GM12878 (cell line): Measurements from ENCODE around the gene SYCN. TPM values are rescaled to one million over a fixed set of nuclear protein-coding genes. Genes with fewer than 3 reads are reported as not detected.

Experiments
- ATAC-seq: fragments of 200-7000 bp; cut with Tn5 transposase; 3 replicates; pipeline ENCODE4 v1.9.1; 2020; ENCODE audit warnings: mild to moderate bottlenecking, moderate library complexity
- BruUV-seq: library from RNA; stranded (reverse); fragments of 400-500 nt; replicated peaks from 2 replicates; lab custom pipeline; 2021; lab: Mats Ljungman, UMichigan
- CTCF ChIA-PET: fragments of 300-600 bp; sonication (Branson Sonifier 250); formaldehyde crosslinking; extraction: SDS; loops from one replicate; lab custom pipeline; 2021; ENCODE audit warnings: inconsistent platforms; lab: Yijun Ruan, JAX
- POLR2A ChIA-PET: fragments of 350-600 bp; formaldehyde crosslinking; extraction: SDS; loops from one replicate; lab custom pipeline; 2021; ENCODE audit warnings: inconsistent platforms; lab: Charles Lee
- RAD21 ChIA-PET: fragments of 300-600 bp; sonication (Branson Sonifier 250); formaldehyde crosslinking; loops from one replicate; lab custom pipeline; 2023; ENCODE audit warnings: antibody characterized with exemption; ENCODE audit not compliant: unreplicated experiment; lab: Charles Lee
- SMC1A ChIA-PET: fragments of 300-600 bp; sonication (Branson Sonifier 250); formaldehyde crosslinking; loops from one replicate; lab custom pipeline; 2023; ENCODE audit not compliant: unreplicated experiment, uncharacterized antibody; lab: Charles Lee
- DNase-seq: peaks from one replicate; pipeline ENCODE4 v3.0.0-alpha.2; 2011; ENCODE audit warnings: low read depth, low spot score
- FAIRE-seq: peaks from 3 replicates; lab custom pipeline; 2011; peaks lifted over from hg19 to GRCh38; lab: Jason Lieb, UNC
- H2AFZ ChIP-seq: 2 replicates; pipeline ENCODE4 v1.6.0; 2011; ENCODE audit warnings: low read depth, low read length, control low read depth; ENCODE audit not compliant: control insufficient read depth
- H3K27ac ChIP-seq: 2 replicates; pipeline ENCODE4 v1.5.1; 2011; ENCODE audit warnings: control low read depth; ENCODE audit not compliant: control insufficient read depth, insufficient read depth
- H3K27me3 ChIP-seq, 2 experiments: replicated peaks in 1 of 2; 2 replicates each; pipeline versions ENCODE4 v1.6.0 to v1.6.1; 2011; ENCODE audit warnings: low read length in 1 of 2; ENCODE audit not compliant: control insufficient read depth in 2 of 2, insufficient read depth in 2 of 2
- H3K36me3 ChIP-seq, 2 experiments: 2 replicates each; pipeline ENCODE4 v1.5.1; 2011; ENCODE audit warnings: low read length in 1 of 2; ENCODE audit not compliant: control insufficient read depth in 2 of 2, insufficient read depth in 2 of 2
- H3K4me1 ChIP-seq: 2 replicates; pipeline ENCODE4 v1.6.1; 2011; ENCODE audit warnings: mild to moderate bottlenecking, low read length, moderate library complexity, mixed read lengths; ENCODE audit not compliant: control insufficient read depth, insufficient read depth
- H3K4me2 ChIP-seq: 2 replicates; pipeline ENCODE4 v1.6.0; 2011; ENCODE audit warnings: control low read depth; ENCODE audit not compliant: control insufficient read depth, insufficient read depth
- H3K4me3 ChIP-seq: fragments of 200-600 bp; sonication (generic); 2 replicates; pipeline ENCODE4 v1.5.1; 2016
- H3K79me2 ChIP-seq: 2 replicates; pipeline ENCODE4 v1.6.0; 2011; ENCODE audit warnings: low read length; ENCODE audit not compliant: control insufficient read depth, insufficient read depth
- H3K9ac ChIP-seq: 2 replicates; pipeline ENCODE4 v1.8.0; 2011; ENCODE audit warnings: low read length, control low read depth, mixed read lengths; ENCODE audit not compliant: control insufficient read depth, insufficient read depth
- H3K9me3 ChIP-seq: replicated peaks from 3 replicates; pipeline ENCODE4 v1.5.1; 2011; ENCODE audit warnings: mild to moderate bottlenecking, low read length; ENCODE audit not compliant: control insufficient read depth, insufficient read depth
- H4K20me1 ChIP-seq: 2 replicates; pipeline ENCODE4 v1.6.0; 2011; ENCODE audit not compliant: control insufficient read depth, insufficient read depth
- CHD1 ChIP-seq: IDR thresholded peaks from 2 replicates; pipeline ENCODE4 v1.6.1; 2012; ENCODE audit warnings: low read depth, low read length, improper control_type of control experiment
- EED ChIP-seq: sonication (generic); IDR thresholded peaks from 2 replicates; pipeline ENCODE4 v1.6.1; 2016; ENCODE audit warnings: antibody characterized with exemption, low read depth
- IKZF1 ChIP-seq: fragments of 450-650 bp; conservative IDR thresholded peaks from 2 replicates; pipeline ENCODE4 v1.6.1; 2017; ENCODE audit warnings: antibody characterized with exemption, mild to moderate bottlenecking
- IKZF2 ChIP-seq, 2 experiments: fragments of 450-650 bp; IDR thresholded peaks; 2 replicates each; pipeline ENCODE4 v1.6.1; 2017; ENCODE audit warnings: mild to moderate bottlenecking in 2 of 2, moderate library complexity in 2 of 2
- JUNB ChIP-seq: IDR thresholded peaks from 2 replicates; pipeline ENCODE4 v1.6.1; 2016; ENCODE audit warnings: antibody characterized with exemption, mild to moderate bottlenecking
- NR2C1 ChIP-seq: fragments of 450-650 bp; IDR thresholded peaks from 2 replicates; pipeline ENCODE4 v1.6.1; 2017; ENCODE audit warnings: antibody characterized with exemption, mild to moderate bottlenecking, moderate library complexity
- NRF1 ChIP-seq: conservative IDR thresholded peaks from 2 replicates; pipeline ENCODE4 v1.6.1; 2011; ENCODE audit warnings: mild to moderate bottlenecking, low read depth, low read length, improper control_type of control experiment
- POLR2AphosphoS5 ChIP-seq: IDR thresholded peaks from 2 replicates; pipeline ENCODE4 v1.6.1; 2011; ENCODE audit warnings: mild to moderate bottlenecking, low read length, inconsistent platforms
- RBBP5 ChIP-seq: fragments of 200-600 bp; sonication (generic); conservative IDR thresholded peaks from 2 replicates; pipeline ENCODE4 v1.6.1; 2016
- RUNX3 ChIP-seq: IDR thresholded peaks from 2 replicates; pipeline ENCODE4 v1.6.1; 2012; ENCODE audit warnings: low read length, inconsistent platforms
- SMAD5 ChIP-seq: IDR thresholded peaks from 2 replicates; pipeline ENCODE4 v1.6.1; 2016; ENCODE audit warnings: antibody characterized with exemption, low read depth
- SRF ChIP-seq, 2 experiments: IDR thresholded peaks; 2 replicates each; pipeline ENCODE4 v1.6.1; 2011; ENCODE audit warnings: low read depth in 2 of 2, low read length in 2 of 2, mild to moderate bottlenecking in 1 of 2, moderate library complexity in 1 of 2
- TAF1 ChIP-seq: IDR thresholded peaks from 2 replicates; pipeline ENCODE4 v1.6.1; 2011; ENCODE audit warnings: mild to moderate bottlenecking, low read depth, low read length, borderline replicate concordance
- ZNF207 ChIP-seq: fragments of 450-650 bp; IDR thresholded peaks from 2 replicates; pipeline ENCODE4 v1.6.1; 2014; ENCODE audit warnings: antibody characterized with exemption, mild to moderate bottlenecking, borderline replicate concordance
- ZNF274 ChIP-seq: IDR thresholded peaks from one replicate; pipeline ENCODE4 v1.8.0; 2011; ENCODE audit not compliant: insufficient read length, insufficient read depth
- WGBS: methylation state at CpG from one replicate; pipeline ENCODE4 v1.1.6; 2016; ENCODE audit warnings: low lambda C conversion rate; ENCODE audit not compliant: insufficient replicate concordance, insufficient coverage; ENCODE audit errors: missing lambda C conversion rate; 5-methylcytosine and 5-hydroxymethylcytosine counted together
- in situ Hi-C: fragments of 300-500 bp; cut with MboI; formaldehyde crosslinking; loops from 9 replicates; pipeline ENCODE4 v1.14.3; 2018; ENCODE audit warnings: mixed read lengths
- intact Hi-C: fragments of 100-400 bp; cut with micrococcal nuclease; formaldehyde crosslinking; loops from one replicate; pipeline ENCODE4 v1.14.2; 2022; ENCODE audit not compliant: unreplicated experiment
- polyA plus RNA-seq, 11 experiments: library from polyadenylated mRNA; depleted of rRNA in 4 of 11; unstranded in 6 of 11; stranded (reverse) in 5 of 11; fragments of >200 nt; fragmentation: Nextera tagmentation in 4 of 11; fragmentation: Illumina TruSeq in 1 of 11; extraction: Ambion mirVana in 4 of 11; extraction: Trizol in 1 of 11; gene quantifications; 1 replicate in 1 of 11; 2 replicates in 10 of 11; pipeline versions ENCODE4 v1.2.1 to v1.2.3, GENCODE V29; 2011 to 2016; ENCODE audit warnings: inconsistent platforms in 2 of 11, missing spikeins in 2 of 11, low read depth in 1 of 11
- total RNA-seq, 4 experiments: library from RNA; depleted of rRNA in 3 of 4; stranded (reverse); fragments of >200 nt in 3 of 4; fragmentation: Illumina TruSeq in 1 of 4; extraction: Trizol in 1 of 4; gene quantifications; 2 replicates each; pipeline versions ENCODE4 v1.2.1 to v1.2.3, GENCODE V29; 2013 to 2021
- TF ChIP-seq, protein P1 (sequence below): fragments of 450-650 bp; formaldehyde crosslinking; IDR thresholded peaks from 2 replicates; pipeline ENCODE4 v1.4.0; 2020; ENCODE audit warnings: mild to moderate bottlenecking, moderate library complexity
- TF ChIP-seq, protein P2 (sequence below): IDR thresholded peaks from 2 replicates; pipeline ENCODE4 v1.6.1; 2012; ENCODE audit warnings: low read length, inconsistent platforms
- TF ChIP-seq, protein P3 (sequence below): IDR thresholded peaks from 2 replicates; pipeline ENCODE4 v1.6.1; 2011; ENCODE audit warnings: low read depth, mild to moderate bottlenecking, low read length, moderate library complexity, borderline replicate concordance; ENCODE audit errors: extremely low read depth
- TF ChIP-seq, protein P4 (sequence below): IDR thresholded peaks from 2 replicates; pipeline ENCODE4 v1.6.1; 2012; ENCODE audit warnings: low read depth, low read length, improper control_type of control experiment

Gene SYCN
- total and polyA plus RNA-seq, 10 of the 15 experiments (the other 5 are each of a cell fraction or from before 2014, with no cell fraction given): 0.54 TPM; not detected in 9

DNA sequence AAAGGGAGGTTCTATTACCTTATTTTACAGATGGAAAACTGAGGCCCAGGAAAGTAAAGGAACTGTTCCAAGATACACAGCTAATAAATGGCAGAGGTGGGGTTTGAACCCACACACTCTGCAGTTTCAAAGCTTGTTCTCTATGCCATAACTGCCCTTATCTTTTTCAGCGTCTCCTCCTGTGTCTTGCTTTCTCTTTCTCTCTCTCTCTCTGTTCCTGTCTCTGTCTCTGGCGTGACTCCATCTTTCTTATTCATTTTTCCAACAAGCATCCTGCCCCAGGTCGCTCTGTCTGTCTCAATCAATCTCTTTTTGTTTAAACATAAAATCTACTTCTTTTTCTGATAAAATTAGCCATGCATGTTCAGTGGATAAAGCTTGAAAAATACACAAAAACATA, 47.8 kb upstream of the SYCN start:
- ChIA-PET CTCF (no interaction called here), SMC1A (no interaction called here), RAD21 (no interaction called here), POLR2A (no interaction called here)
- H3K79me2 ChIP-seq: no peaks in the 10 kb centered on the region
- no peaks in the 10 kb centered on the region for H3K9me3 ChIP-seq
- H3K4me1 ChIP-seq: no peaks in the 10 kb centered on the region
- no peak overlapping the region for H3K4me2 ChIP-seq
- DNase-seq (no peak), FAIRE-seq (peak; percentile 44), ATAC-seq (no peak)
- intact Hi-C loops: no loop called here
- H3K36me3 ChIP-seq: no peaks in the 10 kb centered on the region
- peaks cover 2% of the 10 kb centered on the region in 2 experiments; a peak in 3 of 4 replicates for H3K27me3 ChIP-seq
- no peak overlapping the region for H3K4me3 ChIP-seq
- no TSS peak for BruUV-seq
- no peak overlapping the region for H3K9ac ChIP-seq
- TF ChIP-seq TAF1: no peak
- TF ChIP-seq SRF (IDR thresholded peaks at IDR 0.05; ENCODE audit: low read depth in 2 of 2, low read length in 2 of 2): no peak
- TF ChIP-seq IKZF1: no peak
- no peak for TF ChIP-seq EED
- TF ChIP-seq, protein P1, sequence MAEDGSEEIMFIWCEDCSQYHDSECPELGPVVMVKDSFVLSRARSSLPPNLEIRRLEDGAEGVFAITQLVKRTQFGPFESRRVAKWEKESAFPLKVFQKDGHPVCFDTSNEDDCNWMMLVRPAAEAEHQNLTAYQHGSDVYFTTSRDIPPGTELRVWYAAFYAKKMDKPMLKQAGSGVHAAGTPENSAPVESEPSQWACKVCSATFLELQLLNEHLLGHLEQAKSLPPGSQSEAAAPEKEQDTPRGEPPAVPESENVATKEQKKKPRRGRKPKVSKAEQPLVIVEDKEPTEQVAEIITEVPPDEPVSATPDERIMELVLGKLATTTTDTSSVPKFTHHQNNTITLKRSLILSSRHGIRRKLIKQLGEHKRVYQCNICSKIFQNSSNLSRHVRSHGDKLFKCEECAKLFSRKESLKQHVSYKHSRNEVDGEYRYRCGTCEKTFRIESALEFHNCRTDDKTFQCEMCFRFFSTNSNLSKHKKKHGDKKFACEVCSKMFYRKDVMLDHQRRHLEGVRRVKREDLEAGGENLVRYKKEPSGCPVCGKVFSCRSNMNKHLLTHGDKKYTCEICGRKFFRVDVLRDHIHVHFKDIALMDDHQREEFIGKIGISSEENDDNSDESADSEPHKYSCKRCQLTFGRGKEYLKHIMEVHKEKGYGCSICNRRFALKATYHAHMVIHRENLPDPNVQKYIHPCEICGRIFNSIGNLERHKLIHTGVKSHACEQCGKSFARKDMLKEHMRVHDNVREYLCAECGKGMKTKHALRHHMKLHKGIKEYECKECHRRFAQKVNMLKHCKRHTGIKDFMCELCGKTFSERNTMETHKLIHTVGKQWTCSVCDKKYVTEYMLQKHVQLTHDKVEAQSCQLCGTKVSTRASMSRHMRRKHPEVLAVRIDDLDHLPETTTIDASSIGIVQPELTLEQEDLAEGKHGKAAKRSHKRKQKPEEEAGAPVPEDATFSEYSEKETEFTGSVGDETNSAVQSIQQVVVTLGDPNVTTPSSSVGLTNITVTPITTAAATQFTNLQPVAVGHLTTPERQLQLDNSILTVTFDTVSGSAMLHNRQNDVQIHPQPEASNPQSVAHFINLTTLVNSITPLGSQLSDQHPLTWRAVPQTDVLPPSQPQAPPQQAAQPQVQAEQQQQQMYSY (CRISPR knock-in tag): no peak
- no peak for TF ChIP-seq CHD1
- TF ChIP-seq, protein P2, sequence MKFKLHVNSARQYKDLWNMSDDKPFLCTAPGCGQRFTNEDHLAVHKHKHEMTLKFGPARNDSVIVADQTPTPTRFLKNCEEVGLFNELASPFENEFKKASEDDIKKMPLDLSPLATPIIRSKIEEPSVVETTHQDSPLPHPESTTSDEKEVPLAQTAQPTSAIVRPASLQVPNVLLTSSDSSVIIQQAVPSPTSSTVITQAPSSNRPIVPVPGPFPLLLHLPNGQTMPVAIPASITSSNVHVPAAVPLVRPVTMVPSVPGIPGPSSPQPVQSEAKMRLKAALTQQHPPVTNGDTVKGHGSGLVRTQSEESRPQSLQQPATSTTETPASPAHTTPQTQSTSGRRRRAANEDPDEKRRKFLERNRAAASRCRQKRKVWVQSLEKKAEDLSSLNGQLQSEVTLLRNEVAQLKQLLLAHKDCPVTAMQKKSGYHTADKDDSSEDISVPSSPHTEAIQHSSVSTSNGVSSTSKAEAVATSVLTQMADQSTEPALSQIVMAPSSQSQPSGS: no peak
- no peak for TF ChIP-seq NRF1
- no peak for TF ChIP-seq ZNF207
- no peak for TF ChIP-seq IKZF2 (IDR thresholded peaks at IDR 0.05)
- TF ChIP-seq SMAD5: no peak
- no peak for TF ChIP-seq RUNX3
- TF ChIP-seq ZNF274: no peak
- TF ChIP-seq RBBP5: no peak
- no peak for TF ChIP-seq POLR2AphosphoS5
- no peak for TF ChIP-seq JUNB
- TF ChIP-seq, protein P3, sequence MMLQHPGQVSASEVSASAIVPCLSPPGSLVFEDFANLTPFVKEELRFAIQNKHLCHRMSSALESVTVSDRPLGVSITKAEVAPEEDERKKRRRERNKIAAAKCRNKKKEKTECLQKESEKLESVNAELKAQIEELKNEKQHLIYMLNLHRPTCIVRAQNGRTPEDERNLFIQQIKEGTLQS: no peak
- TF ChIP-seq, protein P4, sequence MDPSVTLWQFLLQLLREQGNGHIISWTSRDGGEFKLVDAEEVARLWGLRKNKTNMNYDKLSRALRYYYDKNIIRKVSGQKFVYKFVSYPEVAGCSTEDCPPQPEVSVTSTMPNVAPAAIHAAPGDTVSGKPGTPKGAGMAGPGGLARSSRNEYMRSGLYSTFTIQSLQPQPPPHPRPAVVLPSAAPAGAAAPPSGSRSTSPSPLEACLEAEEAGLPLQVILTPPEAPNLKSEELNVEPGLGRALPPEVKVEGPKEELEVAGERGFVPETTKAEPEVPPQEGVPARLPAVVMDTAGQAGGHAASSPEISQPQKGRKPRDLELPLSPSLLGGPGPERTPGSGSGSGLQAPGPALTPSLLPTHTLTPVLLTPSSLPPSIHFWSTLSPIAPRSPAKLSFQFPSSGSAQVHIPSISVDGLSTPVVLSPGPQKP: no peak
- TF ChIP-seq NR2C1: no peak
- in situ Hi-C loops: no loop called here
- H4K20me1 ChIP-seq: no peaks in the 10 kb centered on the region
- 2% methylated on average over 3 of the region's 3 CpGs for WGBS
- H3K27ac ChIP-seq: no peak overlapping the region
- H2AFZ ChIP-seq: no peak overlapping the region
